ENCODE measurements around the gene PAPOLB. TPM values are rescaled to one million over a fixed set of nuclear protein-coding genes. Genes with fewer than 3 reads are reported as not detected.

The PAPOLB gene
- total RNA-seq, 2 donors from 2014 or later: 0.11 to 0.28 TPM

- Histone ChIP-seq H3K27ac (no peak overlapping the region), H3K9me3 (peaks cover 0 to 7% of the 10 kb centered on the region in 2 donors), H3K4me1 (peaks cover 0 to 14% of the 10 kb centered on the region in 2 donors), H3K36me3 (peaks cover 14% of the 10 kb centered on the region), H3K27me3 (no peaks in the 10 kb centered on the region), H3K4me3 (no peak overlapping the region)
- DNase-seq (ENCODE audit: low spot score): no peak
- TF ChIP-seq CTCF (IDR thresholded peaks at IDR 0.05): no peak
Observed at GRCh38 chr7:4873071-4873944, 11.5 kb upstream of the PAPOLB start.

- no peak overlapping the region for H3K27ac ChIP-seq
- peaks cover 0 to 16% of the 10 kb centered on the region in 2 donors for H3K9me3 ChIP-seq
- no peaks in the 10 kb centered on the region for H3K27me3 ChIP-seq
- no peak for DNase-seq (ENCODE audit: low spot score)
- peaks cover 7% of the 10 kb centered on the region for H3K36me3 ChIP-seq
- peaks cover 0 to 14% of the 10 kb centered on the region in 2 donors for H3K4me1 ChIP-seq
- no peak for TF ChIP-seq CTCF (IDR thresholded peaks at IDR 0.05)
- H3K4me3 ChIP-seq: no peak overlapping the region
Observed at GRCh38 chr7:4871930-4872675, 10.3 kb upstream of the PAPOLB start.

- Histone ChIP-seq H3K9me3 (peaks cover 0 to 16% of the 10 kb centered on the region in 2 donors), H3K4me1 (peaks cover 0 to 14% of the 10 kb centered on the region in 2 donors), H3K27me3 (no peaks in the 10 kb centered on the region), H3K4me3 (no peak overlapping the region), H3K27ac (no peak overlapping the region), H3K36me3 (no peaks in the 10 kb centered on the region)
- no peak for TF ChIP-seq CTCF (IDR thresholded peaks at IDR 0.05)
- no peak for DNase-seq (ENCODE audit: low spot score)
Observed at GRCh38 chr7:4871056-4871680, 9.3 kb upstream of the PAPOLB start.

GRCh38 chr7:4868493-4868892 is 6.7 kb upstream of the PAPOLB start:
- H3K4me1 ChIP-seq: peaks cover 0 to 14% of the 10 kb centered on the region in 2 donors
- H3K27ac ChIP-seq: no peak overlapping the region
- DNase-seq (ENCODE audit: low spot score): no peak
- no peak overlapping the region for H3K4me3 ChIP-seq
- no peaks in the 10 kb centered on the region for H3K27me3 ChIP-seq
- H3K36me3 ChIP-seq: no peaks in the 10 kb centered on the region
- peaks cover 0 to 16% of the 10 kb centered on the region in 2 donors for H3K9me3 ChIP-seq
- TF ChIP-seq CTCF (IDR thresholded peaks at IDR 0.05): no peak

- DNase-seq (ENCODE audit: low spot score): no peak
- Histone ChIP-seq H3K4me1 (peaks cover 0 to 5% of the 10 kb centered on the region in 2 donors), H3K4me3 (no peak overlapping the region), H3K36me3 (no peaks in the 10 kb centered on the region), H3K9me3 (peaks cover 0 to 16% of the 10 kb centered on the region in 2 donors), H3K27ac (no peak overlapping the region), H3K27me3 (no peaks in the 10 kb centered on the region)
- TF ChIP-seq CTCF (IDR thresholded peaks at IDR 0.05): no peak
Observed at GRCh38 chr7:4866528-4867496, 5.0 kb upstream of the PAPOLB start.

Data from right atrium auricular region (tissue), 2 donors.